GM18502 (cell line): ENCODE data around the gene DLX4.

ENCODE experiments used
- ATAC-seq: cut with Tn5 transposase; IDR thresholded peaks from one replicate; pipeline ENCODE4 v1.9.1; 2021; ENCODE audit warnings: mild to moderate bottlenecking; ENCODE audit not compliant: unreplicated experiment, poor library complexity

DLX4 gene

GRCh38 chr17:49985310-49985990 is 16.5 kb downstream of the DLX4 start:
- no peak for ATAC-seq

GRCh38 chr17:49986396-49987289 is 17.7 kb downstream of the DLX4 start:
- no peak for ATAC-seq

- ATAC-seq = no peak
These were observed 18.2 kb downstream of the DLX4 start for GRCh38 chr17:49987290-49987585.

DNA sequence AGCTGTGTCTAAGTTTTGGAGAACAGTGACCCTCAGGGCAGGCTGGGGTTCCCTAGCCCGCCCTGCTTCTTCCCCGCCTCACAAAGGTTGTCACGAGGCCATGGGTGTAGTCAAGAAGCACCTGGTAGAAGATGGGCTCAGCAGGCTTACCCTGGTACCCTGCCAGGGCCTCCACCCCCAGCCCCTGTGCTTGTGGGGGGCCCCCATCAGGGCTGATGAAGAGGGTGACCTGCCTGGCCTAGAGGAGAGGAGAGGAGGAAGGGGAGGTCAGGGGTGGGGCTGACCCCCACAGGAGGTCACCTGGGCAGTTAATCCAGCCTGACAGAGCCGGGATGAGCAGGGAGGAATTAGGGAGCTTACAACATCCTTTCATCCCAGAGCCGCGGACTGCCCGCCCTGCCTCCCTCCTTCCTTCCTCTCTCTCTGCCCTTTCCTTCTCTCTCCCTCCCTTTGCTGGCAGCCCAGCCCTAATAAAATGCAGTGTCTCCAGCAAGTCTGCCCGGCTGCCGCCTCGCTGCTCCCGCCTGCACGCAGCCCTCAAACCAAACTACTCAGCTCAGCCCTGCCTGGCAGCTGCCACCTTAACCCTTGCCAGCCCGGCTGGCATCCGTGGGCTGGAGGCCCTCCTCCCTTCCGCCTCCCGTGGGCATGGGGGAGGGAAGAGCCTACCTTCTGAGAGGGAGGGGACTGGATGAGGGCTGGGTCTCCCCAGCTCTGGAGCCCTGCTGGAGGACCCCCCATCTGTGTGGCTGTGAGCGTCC is 18.9 kb downstream of the DLX4 start:
- ATAC-seq = no peak

DNA sequence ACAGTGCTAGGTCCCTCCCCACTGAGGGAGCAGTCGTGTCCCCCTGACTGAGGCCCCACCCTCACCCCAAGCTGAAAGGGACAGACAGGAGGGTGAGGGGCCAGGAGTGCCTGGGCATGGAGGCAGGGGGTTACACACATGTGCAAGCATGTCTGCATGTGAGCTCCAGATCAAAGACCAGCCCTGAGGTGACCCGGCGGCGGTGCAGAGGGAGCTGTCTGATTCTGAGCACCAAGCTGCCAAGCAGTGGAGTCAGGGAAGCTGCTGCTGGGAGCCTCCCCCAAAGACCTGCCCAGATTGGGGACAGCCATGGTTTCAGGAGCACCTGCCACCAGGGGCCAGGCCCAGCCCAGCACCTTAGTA is 20.5 kb downstream of the DLX4 start:
- no peak for ATAC-seq

- ATAC-seq = no peak
These were observed 21.3 kb downstream of the DLX4 start for GRCh38 chr17:49990331-49990730.

- no peak for ATAC-seq
These were observed 21.9 kb downstream of the DLX4 start for GRCh38 chr17:49990921-49991320.

DNA sequence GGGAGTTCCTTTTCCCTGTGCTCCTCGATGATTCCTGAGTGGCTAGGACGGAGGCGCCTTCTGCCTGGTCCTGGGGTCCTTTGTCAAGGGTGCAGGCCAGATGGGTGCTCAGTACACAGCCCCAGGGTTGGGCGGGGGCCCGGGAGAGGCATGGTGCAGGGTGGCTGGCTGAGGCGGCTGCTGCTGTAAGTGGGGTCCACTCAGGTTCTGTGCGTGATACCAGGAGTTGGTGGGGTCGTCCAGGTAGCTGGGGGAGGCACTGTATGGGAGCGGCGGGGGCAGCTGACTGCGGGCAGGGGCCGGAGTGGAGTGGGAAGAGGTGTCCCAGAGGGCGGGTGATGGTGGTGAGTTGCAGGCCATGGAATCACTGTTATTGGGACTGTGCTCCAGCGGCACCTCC is 22.4 kb downstream of the DLX4 start:
- ATAC-seq = no peak

GRCh38 chr17:49992191-49992932 is 23.4 kb downstream of the DLX4 start:
- ATAC-seq = no peak

DNA sequence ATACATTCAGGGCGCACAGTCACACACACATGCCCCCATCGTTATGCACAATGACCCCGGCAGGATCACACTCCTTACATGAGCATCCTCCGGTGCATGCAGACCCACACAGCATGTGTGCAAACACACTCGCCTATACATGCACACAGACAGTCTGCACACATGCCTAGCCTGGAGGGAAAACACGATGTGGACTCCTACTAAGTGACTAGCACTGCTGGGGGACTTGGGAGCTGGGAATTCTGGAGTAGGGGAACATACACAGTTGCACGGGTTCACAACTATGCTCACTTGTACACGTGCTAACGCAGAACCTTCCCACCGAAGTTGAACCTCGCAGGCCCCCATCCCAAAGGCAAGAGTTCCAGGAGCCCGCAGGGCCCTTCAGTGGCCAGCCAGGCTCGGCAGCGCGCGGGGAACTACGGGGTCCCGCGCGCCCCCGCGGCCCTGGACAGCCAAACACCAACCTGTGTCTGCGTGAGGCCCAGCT is 24.0 kb downstream of the DLX4 start:
- ATAC-seq = no peak

DNA sequence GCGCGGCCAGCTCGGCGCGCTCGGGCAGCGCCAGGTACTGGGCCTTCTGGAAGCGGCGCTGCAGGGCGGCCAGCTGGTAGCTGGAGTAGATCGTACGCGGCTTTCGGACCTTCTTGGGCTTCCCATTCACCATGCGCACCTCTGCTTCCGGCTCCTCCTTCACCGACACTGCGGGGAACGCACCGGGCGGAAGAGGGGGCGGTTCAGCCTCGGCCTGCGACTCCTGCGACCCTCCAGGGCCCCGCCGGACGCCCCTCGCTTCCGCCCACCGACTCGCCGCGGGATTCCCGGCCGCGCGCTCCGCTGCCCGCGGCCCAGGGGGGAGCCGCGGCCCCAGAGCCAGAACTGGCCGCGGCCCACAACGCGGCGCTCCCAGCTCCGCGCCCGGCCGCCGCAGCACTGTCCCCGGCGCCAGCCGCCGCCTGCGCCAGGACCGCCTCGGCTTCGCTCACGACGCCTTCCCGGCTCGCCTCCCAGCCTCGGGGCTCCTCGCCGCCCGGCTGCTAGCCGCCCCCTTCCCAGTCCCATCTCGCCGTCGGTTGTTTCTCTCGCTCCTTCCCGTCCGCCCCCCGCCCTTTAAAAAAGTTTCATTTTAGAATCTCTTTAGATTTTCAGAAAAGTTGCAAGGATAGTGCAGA is 24.6 kb downstream of the DLX4 start:
- ATAC-seq = no peak

DNA sequence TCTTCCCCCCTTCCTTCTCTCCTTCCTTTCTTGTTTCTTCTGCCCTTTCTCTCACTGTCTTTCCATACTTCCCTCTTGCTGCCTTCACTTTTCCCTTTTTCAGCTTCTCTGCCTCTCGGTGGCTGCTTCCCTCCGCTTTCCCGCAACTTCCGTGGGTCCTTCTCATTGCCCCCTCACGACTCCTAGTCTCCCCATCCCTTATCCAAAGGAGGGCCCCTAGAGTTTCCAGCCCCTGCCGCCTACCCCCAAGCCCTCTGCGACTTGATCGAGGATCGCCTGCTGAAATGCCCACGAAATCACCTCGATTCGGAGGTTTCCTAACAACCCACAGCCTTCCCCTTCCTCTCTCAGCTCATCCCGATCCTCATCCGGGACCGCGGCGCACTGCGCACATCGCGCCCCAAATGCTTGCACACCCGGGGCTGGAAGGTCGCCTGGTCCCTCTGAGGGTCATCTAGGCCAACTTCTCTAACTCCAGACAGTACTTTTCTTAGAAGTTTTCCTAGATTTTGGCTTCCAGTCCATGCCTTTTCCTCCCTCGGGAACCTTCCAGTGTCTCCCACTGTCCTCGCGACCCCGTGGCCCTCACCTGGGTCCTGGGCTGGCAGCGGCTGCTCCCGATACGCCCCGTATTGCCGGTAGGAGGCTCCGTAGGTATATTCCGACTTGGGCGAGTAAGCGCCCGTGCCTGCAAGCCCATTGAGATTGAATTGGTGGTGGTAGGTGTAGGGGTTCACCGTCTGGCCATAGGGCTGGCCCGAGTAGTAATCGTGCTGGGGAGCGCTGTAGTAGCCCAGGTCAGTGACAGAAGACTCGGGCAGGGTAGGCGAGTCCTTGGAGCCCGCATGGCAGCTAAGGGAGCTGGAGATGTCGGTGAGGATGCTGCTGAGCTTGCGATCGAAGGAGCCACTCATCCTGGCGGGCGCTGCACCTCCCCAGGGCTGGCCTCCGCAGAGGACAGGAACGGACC is 25.4 kb downstream of the DLX4 start:
- no peak for ATAC-seq

- ATAC-seq = no peak
These were observed 26.2 kb downstream of the DLX4 start, which contains the start of gene DLX3 for GRCh38 chr17:49995055-49995738. Gene DLX3, minus strand, starts transcription at chr17:49995224. Its CDS starts 226 bp downstream, at chr17:49994998.

- ATAC-seq = no peak
These were observed 27.1 kb downstream of the DLX4 start for GRCh38 chr17:49996121-49996494.

- ATAC-seq = no peak
These were observed 27.7 kb downstream of the DLX4 start for GRCh38 chr17:49996495-49997300.

GRCh38 chr17:49997301-49997650 is 28.3 kb downstream of the DLX4 start:
- ATAC-seq = no peak
